Right atrium auricular region (tissue), 2 donors: Measurements from ENCODE around the gene HADHA. TPM values are rescaled to one million over a fixed set of nuclear protein-coding genes. Genes with fewer than 3 reads are reported as not detected.

Experiments
- DNase-seq: peaks from one replicate; pipeline ENCODE4 v3.0.0-alpha.2; 2019; ENCODE audit warnings: low spot score
- H3K27ac ChIP-seq, 2 donors: fragments of 200-600 bp; sonication (generic); 1 replicate in 1 of 2; 2 replicates in 1 of 2; pipeline ENCODE4 v1.5.1; 2016 to 2019
- H3K27me3 ChIP-seq, 2 donors: fragments of 200-600 bp; sonication (generic); one replicate each; pipeline versions ENCODE4 v1.5.1 to v1.6.0; 2017 to 2019
- H3K36me3 ChIP-seq: fragments of 200-600 bp; sonication (generic); one replicate; pipeline ENCODE4 v1.5.1; 2016
- H3K4me1 ChIP-seq, 2 donors: fragments of 200-600 bp; sonication (generic); one replicate each; pipeline versions ENCODE4 v1.5.1 to v1.6.0; 2017 to 2019
- H3K4me3 ChIP-seq, 2 donors: fragments of 200-600 bp; sonication (generic); 1 replicate in 1 of 2; 2 replicates in 1 of 2; pipeline ENCODE4 v1.5.1; 2017 to 2019; ENCODE audit warnings: mild to moderate bottlenecking in 1 of 2, moderate library complexity in 1 of 2
- H3K9me3 ChIP-seq, 2 donors: fragments of 200-600 bp; sonication (generic); one replicate each; pipeline ENCODE4 v1.5.1; 2019
- CTCF ChIP-seq, 2 donors: fragments of 200-600 bp; sonication (generic); IDR thresholded peaks; one replicate each; pipeline ENCODE4 v1.5.1; 2019; ENCODE audit warnings: antibody characterized with exemption in 2 of 2
- total RNA-seq, 2 donors: library from RNA; depleted of rRNA; stranded (reverse); fragments of >200 nt; gene quantifications; one replicate each; pipeline ENCODE4 v1.1.0, GENCODE V29; 2016

Gene HADHA
- total RNA-seq, 2 donors from 2014 or later, result 333 to 364 TPM

GRCh38 chr2:26150243-26150642 lies 94.2 kb downstream of the HADHA start:
- H3K4me3 ChIP-seq, result no peak overlapping the region
- no peak for TF ChIP-seq CTCF (IDR thresholded peaks at IDR 0.05)
- H3K9me3 ChIP-seq, result peaks cover 0 to 5% of the 10 kb centered on the region in 2 donors
- no peak for DNase-seq
- H3K4me1 ChIP-seq, result no peaks in the 10 kb centered on the region
- no peaks in the 10 kb centered on the region for H3K36me3 ChIP-seq
- no peak overlapping the region for H3K27ac ChIP-seq
- H3K27me3 ChIP-seq, result no peaks in the 10 kb centered on the region

GRCh38 chr2:26148501-26148900 lies 95.9 kb downstream of the HADHA start:
- Histone ChIP-seq H3K4me3 (no peak overlapping the region), H3K36me3 (no peaks in the 10 kb centered on the region), H3K27ac (no peak overlapping the region), H3K9me3 (no peaks in the 10 kb centered on the region), H3K27me3 (no peaks in the 10 kb centered on the region), H3K4me1 (no peaks in the 10 kb centered on the region)
- no peak for DNase-seq
- TF ChIP-seq CTCF (IDR thresholded peaks at IDR 0.05), result no peak

GRCh38 chr2:26144953-26145680 lies 99.3 kb downstream of the HADHA start:
- no peak overlapping the region for H3K4me3 ChIP-seq
- H3K27me3 ChIP-seq, result no peaks in the 10 kb centered on the region
- no peaks in the 10 kb centered on the region for H3K4me1 ChIP-seq
- TF ChIP-seq CTCF (IDR thresholded peaks at IDR 0.05), result peak; percentile 57 to 82
- no peaks in the 10 kb centered on the region for H3K9me3 ChIP-seq
- H3K36me3 ChIP-seq, result no peaks in the 10 kb centered on the region
- DNase-seq, result no peak
- H3K27ac ChIP-seq, result no peak overlapping the region

- Histone ChIP-seq H3K27ac (no peak overlapping the region), H3K27me3 (no peaks in the 10 kb centered on the region), H3K36me3 (no peaks in the 10 kb centered on the region), H3K4me3 (no peak overlapping the region), H3K9me3 (no peaks in the 10 kb centered on the region), H3K4me1 (no peaks in the 10 kb centered on the region)
- DNase-seq, result no peak
- TF ChIP-seq CTCF (IDR thresholded peaks at IDR 0.05), result no peak
These were observed 100.4 kb downstream of the HADHA start for GRCh38 chr2:26144031-26144430.

- H3K9me3 ChIP-seq, result no peaks in the 10 kb centered on the region
- no peaks in the 10 kb centered on the region for H3K27me3 ChIP-seq
- H3K4me1 ChIP-seq, result no peaks in the 10 kb centered on the region
- TF ChIP-seq CTCF (IDR thresholded peaks at IDR 0.05), result no peak
- H3K36me3 ChIP-seq, result peaks cover 4% of the 10 kb centered on the region
- no peak overlapping the region for H3K4me3 ChIP-seq
- no peak for DNase-seq
- no peak overlapping the region for H3K27ac ChIP-seq
These were observed 103.2 kb downstream of the HADHA start for GRCh38 chr2:26141145-26141769.

Other genes starting within 250 kb of the HADHA start
- 10 to 100 TPM; 70.9 to 86.7 TPM for gene RAB10, start 210.5 kb downstream of the HADHA start, total RNA-seq
- gene GAREM2, start 71.5 kb downstream of the HADHA start, total RNA-seq, result 10 to 100 TPM in 1 of 2 donors, 1 to 10 TPM in 1; 3.0 to 48.4 TPM
- gene HADHB, start 307 bp upstream of the HADHA start, total RNA-seq, result 100 to 1,000 TPM; 756 to 770 TPM
- gene SELENOI, start 101.5 kb upstream of the HADHA start, total RNA-seq, result 10 to 100 TPM in 1 of 2 donors, 1 to 10 TPM in 1; 7.6 to 11.6 TPM
- gene ADGRF3, start 102.2 kb upstream of the HADHA start, total RNA-seq, result not detected
- gene DRC1, start 157.3 kb upstream of the HADHA start, total RNA-seq, result not detected
- under 1 TPM; 0.08 to 0.33 TPM for gene OTOF, start 233.5 kb upstream of the HADHA start, total RNA-seq